Fibroblast of lung (primary cell): ENCODE measurements around the gene JAKMIP1. TPM values are rescaled to one million over a fixed set of nuclear protein-coding genes. Genes with fewer than 3 reads are reported as not detected.
"Not testable (repeated sequence)": the region's sequence is repeated elsewhere in the genome, so short reads cannot be mapped to it uniquely, and the experiment has no call there.

Experiments
- DNase-seq, 2 donors: peaks; one replicate each; pipeline versions ENCODE4 v3.0.0 to v3.0.0-alpha.2; 2010; ENCODE audit warnings: low read depth in 2 of 2
- H2AFZ ChIP-seq: 2 replicates; pipeline ENCODE4 v1.5.1; 2012; ENCODE audit warnings: low read length, control low read depth, inconsistent platforms
- H3K27ac ChIP-seq: 2 replicates; pipeline ENCODE4 v1.5.1; 2011; ENCODE audit warnings: low read length, control low read depth; ENCODE audit not compliant: insufficient read depth
- H3K27me3 ChIP-seq: 2 replicates; pipeline ENCODE4 v1.5.1; 2011; ENCODE audit warnings: mild to moderate bottlenecking, low read length; ENCODE audit not compliant: control insufficient read depth, insufficient read depth
- H3K36me3 ChIP-seq: 2 replicates; pipeline ENCODE4 v1.5.1; 2011; ENCODE audit warnings: low read length; ENCODE audit not compliant: control insufficient read depth, insufficient read depth
- H3K4me1 ChIP-seq: 2 replicates; pipeline ENCODE4 v1.5.1; 2011; ENCODE audit warnings: low read length; ENCODE audit not compliant: control insufficient read depth, insufficient read depth; ENCODE audit errors: extremely low read depth
- H3K4me2 ChIP-seq: 2 replicates; pipeline ENCODE4 v1.5.1; 2011; ENCODE audit warnings: low read length, control low read depth; ENCODE audit not compliant: insufficient read depth; ENCODE audit errors: extremely low read depth
- H3K4me3 ChIP-seq, 4 experiments: fragments of 200-600 bp in 1 of 4; sonication (generic) in 1 of 4; replicated peaks in 1 of 4; 2 replicates each; pipeline ENCODE4 v1.5.1; 2011 to 2016; ENCODE audit warnings: low read length in 4 of 4, low read depth in 3 of 4, mild to moderate bottlenecking in 3 of 4, control low read depth in 2 of 4, inconsistent platforms in 1 of 4, mixed read lengths in 1 of 4; ENCODE audit not compliant: insufficient read depth in 1 of 4; ENCODE audit errors: control extremely low read depth in 1 of 4
- H3K79me2 ChIP-seq: 2 replicates; pipeline ENCODE4 v1.5.1; 2012; ENCODE audit warnings: mild to moderate bottlenecking, low read length, inconsistent platforms; ENCODE audit not compliant: control insufficient read depth, insufficient read depth
- H3K9ac ChIP-seq: 2 replicates; pipeline ENCODE4 v1.5.1; 2011; ENCODE audit warnings: mild to moderate bottlenecking, low read length, control low read depth; ENCODE audit not compliant: insufficient read depth
- H3K9me3 ChIP-seq: 2 replicates; pipeline ENCODE4 v1.5.1; 2012; ENCODE audit warnings: low read depth, low read length; ENCODE audit not compliant: control insufficient read depth, insufficient read depth
- H4K20me1 ChIP-seq: 2 replicates; pipeline ENCODE4 v1.5.1; 2011; ENCODE audit warnings: low read length; ENCODE audit not compliant: control insufficient read depth, insufficient read depth; ENCODE audit errors: extremely low read depth
- CTCF ChIP-seq, 2 donors: IDR thresholded peaks in 1 of 2; conservative IDR thresholded peaks in 1 of 2; 1 replicate in 1 of 2; 2 replicates in 1 of 2; pipeline ENCODE4 v1.5.1; 2011 to 2012; ENCODE audit warnings: low read length in 2 of 2, control low read depth in 1 of 2, inconsistent platforms in 1 of 2, low read depth in 1 of 2, mild to moderate bottlenecking in 1 of 2
- EZH2 ChIP-seq: IDR thresholded peaks from 2 replicates; pipeline ENCODE4 v1.5.1; 2012; ENCODE audit warnings: low read length, control low read depth, mild to moderate bottlenecking; ENCODE audit errors: missing control alignments
- polyA plus RNA-seq, 2 donors: library from polyadenylated mRNA; depleted of rRNA in 1 of 2; stranded (reverse) in 1 of 2; unstranded in 1 of 2; fragments of >200 nt; gene quantifications; 2 replicates each; pipeline ENCODE4 v1.2.1, GENCODE V29; 2011 to 2012; ENCODE audit warnings: missing spikeins in 1 of 2
- total RNA-seq: library from RNA; depleted of rRNA; stranded (reverse); fragments of >200 nt; gene quantifications from 2 replicates; pipeline ENCODE4 v1.2.1, GENCODE V29; 2014

JAKMIP1 gene
- total and polyA plus RNA-seq, 2 donors (not counting 1 experiment from before 2014, with no cell fraction given) = not detected

GRCh38 chr4:5996641-5997040 lies 203.7 kb downstream of the JAKMIP1 start:
- Histone ChIP-seq H3K27ac (no peak overlapping the region), H3K79me2 (no peaks in the 10 kb centered on the region), H3K4me1 (no peaks in the 10 kb centered on the region), H3K4me3 (no peak overlapping the region), H3K27me3 (no peaks in the 10 kb centered on the region), H3K9me3 (no peaks in the 10 kb centered on the region), H3K4me2 (no peak overlapping the region), H4K20me1 (no peaks in the 10 kb centered on the region), H3K36me3 (no peaks in the 10 kb centered on the region), H2AFZ (no peak overlapping the region), H3K9ac (no peak overlapping the region)
- TF ChIP-seq EZH2 (no peak), CTCF (conservative IDR thresholded peaks at IDR 0.05 in 1 of 2, IDR thresholded peaks at IDR 0.05 in 1 of 2; ENCODE audit: low read depth in 1 of 2, low read length in 2 of 2) (no peak)
- no peak for DNase-seq

- Histone ChIP-seq H3K9me3 (no peaks in the 10 kb centered on the region), H3K27ac (no peak overlapping the region), H3K4me2 (no peak overlapping the region), H3K79me2 (no peaks in the 10 kb centered on the region), H2AFZ (no peak overlapping the region), H3K4me3 (no peak overlapping the region), H3K4me1 (no peaks in the 10 kb centered on the region), H3K9ac (no peak overlapping the region), H3K27me3 (no peaks in the 10 kb centered on the region), H3K36me3 (no peaks in the 10 kb centered on the region), H4K20me1 (no peaks in the 10 kb centered on the region)
- DNase-seq = no peak
- no peak for TF ChIP-seq EZH2
- no peak for TF ChIP-seq CTCF (conservative IDR thresholded peaks at IDR 0.05 in 1 of 2, IDR thresholded peaks at IDR 0.05 in 1 of 2; ENCODE audit: low read depth in 1 of 2, low read length in 2 of 2)
Observed at GRCh38 chr4:5995901-5996623, 204.3 kb downstream of the JAKMIP1 start.

GRCh38 chr4:5993876-5994811 lies 206.2 kb downstream of the JAKMIP1 start:
- Histone ChIP-seq H3K4me3 (no peak overlapping the region), H3K4me1 (no peaks in the 10 kb centered on the region), H3K9me3 (no peaks in the 10 kb centered on the region), H2AFZ (no peak overlapping the region), H4K20me1 (no peaks in the 10 kb centered on the region), H3K27ac (no peak overlapping the region), H3K4me2 (no peak overlapping the region), H3K36me3 (no peaks in the 10 kb centered on the region), H3K79me2 (no peaks in the 10 kb centered on the region), H3K9ac (no peak overlapping the region), H3K27me3 (no peaks in the 10 kb centered on the region)
- TF ChIP-seq EZH2 (no peak), CTCF (conservative IDR thresholded peaks at IDR 0.05 in 1 of 2, IDR thresholded peaks at IDR 0.05 in 1 of 2; ENCODE audit: low read depth in 1 of 2, low read length in 2 of 2) (no peak)
- no peak for DNase-seq

GRCh38 chr4:5993346-5993745 lies 207.0 kb downstream of the JAKMIP1 start:
- H3K27ac ChIP-seq, H3K36me3 ChIP-seq, H3K4me3 ChIP-seq, H3K4me2 ChIP-seq, H2AFZ ChIP-seq, DNase-seq, H3K9me3 ChIP-seq, H3K4me1 ChIP-seq, H3K27me3 ChIP-seq, H3K79me2 ChIP-seq, H3K9ac ChIP-seq, H4K20me1 ChIP-seq: not testable (repeated sequence)
